ENCODE measurements around the gene DEFB114.

The DEFB114 gene

GRCh38 chr6:49935387-49935786 is 28.6 kb downstream of the DEFB114 start:
- DNase-seq (ENCODE audit: low read depth), result no peak

GRCh38 chr6:49934770-49935169 is 29.2 kb downstream of the DEFB114 start:
- DNase-seq (ENCODE audit: low read depth), result no peak

- DNase-seq (ENCODE audit: low read depth), result no peak
Measured at GRCh38 chr6:49933526-49933925, 30.4 kb downstream of the DEFB114 start.

- no peak for DNase-seq (ENCODE audit: low read depth)
Measured at GRCh38 chr6:49929340-49929739, 34.6 kb downstream of the DEFB114 start.

DNA sequence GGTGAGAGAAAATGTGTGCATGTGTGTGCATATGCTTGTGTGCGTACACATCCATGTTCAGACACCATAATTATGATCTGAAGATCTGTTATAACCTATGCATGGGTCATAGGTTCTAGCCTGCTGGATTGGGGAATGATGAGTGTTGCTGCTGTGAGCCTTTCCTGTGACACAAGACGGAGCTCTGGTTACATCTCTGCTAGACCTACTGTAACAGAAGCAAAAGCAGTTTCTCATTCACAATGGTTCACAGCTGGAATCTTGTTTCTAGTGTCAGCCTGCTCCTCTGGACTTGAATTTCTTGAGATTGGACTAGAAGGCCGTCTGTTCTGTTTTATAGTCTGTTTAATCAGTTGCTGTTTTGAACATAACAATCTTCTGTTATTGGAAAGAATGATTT is 40.1 kb downstream of the DEFB114 start:
- no peak for DNase-seq (ENCODE audit: low read depth)

- no peak for DNase-seq (ENCODE audit: low read depth)
Measured at GRCh38 chr6:49919935-49920644, 43.9 kb downstream of the DEFB114 start.

GRCh38 chr6:49919261-49919660 is 44.7 kb downstream of the DEFB114 start:
- DNase-seq (ENCODE audit: low read depth), result no peak

DNA sequence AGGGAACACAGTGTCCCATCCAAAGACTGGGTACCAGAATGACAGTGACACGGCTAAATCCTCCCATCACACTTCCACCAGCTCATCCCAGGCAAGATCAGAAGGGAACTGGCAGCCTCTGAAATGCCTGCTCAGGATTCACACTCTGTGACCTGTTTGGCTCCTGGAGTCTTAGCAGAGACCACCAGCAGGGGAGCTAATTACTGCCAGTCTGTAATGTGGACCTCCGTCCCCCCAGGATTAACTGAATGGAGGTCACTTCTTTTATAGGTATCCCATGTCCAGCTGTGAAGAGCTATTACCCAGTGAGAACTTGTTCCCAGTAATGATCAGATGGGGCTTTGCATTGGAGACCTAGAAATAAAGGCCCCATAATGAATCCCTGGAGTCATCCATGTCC is 45.2 kb downstream of the DEFB114 start:
- DNase-seq (ENCODE audit: low read depth), result no peak

- DNase-seq (ENCODE audit: low read depth), result no peak
Measured at GRCh38 chr6:49915035-49915434, 48.9 kb downstream of the DEFB114 start.

DNA sequence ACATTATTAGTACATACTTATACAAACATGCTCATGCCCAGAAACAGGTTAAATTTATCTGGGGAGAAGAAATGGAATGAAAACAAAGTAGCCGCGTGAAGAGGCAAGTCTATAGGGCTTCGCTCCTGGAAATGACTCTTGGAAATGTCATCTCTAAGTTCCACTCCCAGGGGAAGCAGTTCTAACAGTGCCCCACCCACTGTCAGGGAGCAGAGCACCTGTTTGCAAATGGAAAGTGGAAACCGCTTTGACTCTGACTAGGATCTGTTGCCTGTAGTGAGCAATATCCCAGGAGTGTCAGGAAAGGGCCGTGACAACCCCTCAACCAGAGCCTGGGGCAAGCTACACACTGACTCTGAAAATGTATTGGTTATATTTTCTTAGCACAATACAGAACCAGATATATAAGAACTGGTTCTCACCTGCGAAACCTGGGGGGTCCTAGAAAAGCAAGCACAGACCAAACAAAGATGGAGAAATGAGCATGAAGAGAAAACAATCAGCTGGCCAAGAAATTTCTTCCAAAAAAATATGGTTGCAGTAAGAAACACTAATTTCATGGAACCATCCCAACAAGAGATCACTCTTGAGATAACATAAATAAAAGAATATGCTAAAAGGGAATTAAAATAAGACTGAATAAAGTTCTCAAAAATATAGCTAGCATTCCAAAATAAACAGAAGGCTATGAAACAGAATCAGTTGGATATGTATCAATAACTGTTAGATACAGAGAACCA is 50.2 kb downstream of the DEFB114 start:
- DNase-seq (ENCODE audit: low read depth), result no peak

GRCh38 chr6:49912196-49912595 is 51.8 kb downstream of the DEFB114 start:
- no peak for DNase-seq (ENCODE audit: low read depth)

DNA sequence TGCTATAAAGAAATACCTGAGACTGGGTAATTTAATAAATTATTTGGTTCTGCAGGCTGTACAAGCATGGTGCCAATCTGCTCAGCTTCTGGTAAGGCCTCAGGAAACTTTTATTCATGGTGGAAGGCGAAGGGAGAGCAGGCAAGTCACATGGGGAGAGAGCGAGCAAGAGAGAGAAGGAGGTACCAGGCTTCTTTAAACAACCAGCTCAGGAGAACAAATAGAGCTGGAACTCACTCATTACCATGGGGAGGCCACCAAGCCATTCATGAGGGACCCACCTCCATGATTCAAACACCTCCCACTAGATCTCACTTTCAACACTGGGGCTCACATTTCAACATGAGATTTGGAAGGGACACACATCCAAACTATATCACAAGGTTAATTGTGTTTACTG is 52.7 kb downstream of the DEFB114 start:
- DNase-seq (ENCODE audit: low read depth), result no peak

Measured in stimulated activated CD8-positive, alpha-beta memory T cell treated with anti-CD3 and anti-CD28 coated beads, Interleukin-12 subunit alpha, Interleukin-12 subunit beta, amount 100 ng/mL, for 1 hour (primary cell).